HEK293T (cell line): Measurements from ENCODE around the gene PI16.

Experiments
- CTCF ChIA-PET: fragments of 350-600 bp; formaldehyde crosslinking; extraction: SDS; loops from one replicate; lab custom pipeline; 2021; ENCODE audit warnings: antibody characterized with exemption, inconsistent platforms; lab: Yijun Ruan, JAX
- POLR2A ChIA-PET: fragments of 350-600 bp; formaldehyde crosslinking; extraction: SDS; loops from one replicate; lab custom pipeline; 2020; ENCODE audit warnings: antibody characterized with exemption, inconsistent platforms; lab: Yijun Ruan, JAX
- DNase-seq: peaks from one replicate; pipeline ENCODE4 v3.0.0; 2012; ENCODE audit warnings: mixed read lengths; ENCODE audit errors: extremely low spot score
- ARNT ChIP-seq: fragments of 450-650 bp; IDR thresholded peaks from 2 replicates; pipeline ENCODE4 v1.6.1; 2017; ENCODE audit warnings: mild to moderate bottlenecking
- BHLHE40 ChIP-seq: fragments of 450-650 bp; IDR thresholded peaks from 2 replicates; pipeline ENCODE4 v1.6.1; 2016; ENCODE audit warnings: mild to moderate bottlenecking, moderate library complexity, borderline replicate concordance
- CTBP1 ChIP-seq: fragments of 450-650 bp; IDR thresholded peaks from 2 replicates; pipeline ENCODE4 v1.6.1; 2016; ENCODE audit warnings: borderline replicate concordance
- ELF4 ChIP-seq: fragments of 450-650 bp; IDR thresholded peaks from 2 replicates; pipeline ENCODE4 v1.6.1; 2017; ENCODE audit warnings: antibody characterized with exemption
- FOXA1 ChIP-seq: fragments of 450-650 bp; IDR thresholded peaks from 2 replicates; pipeline ENCODE4 v1.6.1; 2016; ENCODE audit warnings: mild to moderate bottlenecking
- FOXK2 ChIP-seq: fragments of 450-650 bp; IDR thresholded peaks from 2 replicates; pipeline ENCODE4 v1.6.1; 2016; ENCODE audit warnings: mild to moderate bottlenecking
- FOXM1 ChIP-seq: fragments of 450-650 bp; IDR thresholded peaks from 2 replicates; pipeline ENCODE4 v1.6.1; 2017; ENCODE audit warnings: mild to moderate bottlenecking, borderline replicate concordance
- HDGF ChIP-seq: fragments of 450-650 bp; IDR thresholded peaks from 2 replicates; pipeline ENCODE4 v1.6.1; 2017; ENCODE audit warnings: antibody characterized with exemption, borderline replicate concordance
- L3MBTL2 ChIP-seq: fragments of 450-650 bp; conservative IDR thresholded peaks from 2 replicates; pipeline ENCODE4 v1.6.1; 2016; ENCODE audit warnings: mild to moderate bottlenecking
- LEF1 ChIP-seq: fragments of 450-650 bp; IDR thresholded peaks from 2 replicates; pipeline ENCODE4 v1.6.1; 2017; ENCODE audit warnings: mild to moderate bottlenecking, borderline replicate concordance
- NFRKB ChIP-seq: fragments of 450-650 bp; IDR thresholded peaks from 2 replicates; pipeline ENCODE4 v1.6.1; 2016; ENCODE audit warnings: mild to moderate bottlenecking, moderate library complexity
- SP1 ChIP-seq: fragments of 450-650 bp; IDR thresholded peaks from 2 replicates; pipeline ENCODE4 v1.6.1; 2017
- SUZ12 ChIP-seq: fragments of 450-650 bp; IDR thresholded peaks from 2 replicates; pipeline ENCODE4 v1.6.1; 2016; ENCODE audit warnings: mild to moderate bottlenecking
- TARDBP ChIP-seq: fragments of 450-650 bp; IDR thresholded peaks from 2 replicates; pipeline ENCODE4 v1.6.1; 2016
- ZNF384 ChIP-seq: fragments of 450-650 bp; IDR thresholded peaks from 2 replicates; pipeline ENCODE4 v1.6.1; 2016
- TF ChIP-seq, protein P1 (sequence below): fragments of 450-650 bp; IDR thresholded peaks from 2 replicates; pipeline ENCODE4 v1.6.1; 2016

Gene PI16

DNA sequence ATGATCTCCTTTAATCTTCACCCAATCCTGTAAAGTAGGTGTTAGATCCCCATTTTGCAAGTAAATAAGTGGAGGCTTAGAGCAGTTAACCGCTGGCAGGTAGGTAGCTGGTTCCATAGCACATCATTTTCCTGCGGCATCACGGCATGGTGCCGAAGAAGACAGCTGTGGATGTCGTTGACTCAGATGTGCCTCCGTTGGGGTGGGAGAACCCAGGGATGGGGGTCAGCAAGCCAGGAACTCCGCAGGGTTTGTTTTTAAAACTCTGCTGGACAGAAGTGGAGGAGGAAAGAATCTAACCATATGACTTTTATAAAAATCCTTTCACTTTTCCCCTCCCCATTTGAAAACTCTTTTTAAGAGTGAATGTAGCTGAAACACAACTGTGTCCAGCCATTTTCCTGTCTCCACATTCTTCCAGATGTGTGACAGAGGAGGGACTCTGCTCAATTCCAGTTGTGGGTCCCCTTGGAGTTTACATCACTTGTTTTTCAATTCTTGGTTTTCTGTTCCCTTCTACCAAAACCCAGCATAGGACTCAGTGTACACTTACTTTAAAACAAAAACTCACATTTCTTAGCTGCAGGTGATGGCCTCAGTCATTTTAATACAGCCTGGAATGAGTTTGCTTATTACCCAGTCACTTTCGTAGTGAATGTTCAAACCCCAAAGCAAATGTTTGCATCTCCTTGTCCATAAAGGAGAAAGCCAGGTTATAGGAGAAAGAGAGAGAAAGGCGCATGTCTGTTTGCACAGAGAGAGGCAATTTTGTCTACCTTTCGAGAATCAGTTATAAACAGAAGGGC is 27.6 kb upstream of the PI16 start:
- no peak for DNase-seq
- TF ChIP-seq NFRKB = no peak
- POLR2A ChIA-PET = interaction anchor here (0.9 kb wide), 1 partner anchor 59 kb away, joined by 3 read pairs; the partner anchor contains the start of gene MTCH1
- CTCF ChIA-PET = no interaction called here

DNA sequence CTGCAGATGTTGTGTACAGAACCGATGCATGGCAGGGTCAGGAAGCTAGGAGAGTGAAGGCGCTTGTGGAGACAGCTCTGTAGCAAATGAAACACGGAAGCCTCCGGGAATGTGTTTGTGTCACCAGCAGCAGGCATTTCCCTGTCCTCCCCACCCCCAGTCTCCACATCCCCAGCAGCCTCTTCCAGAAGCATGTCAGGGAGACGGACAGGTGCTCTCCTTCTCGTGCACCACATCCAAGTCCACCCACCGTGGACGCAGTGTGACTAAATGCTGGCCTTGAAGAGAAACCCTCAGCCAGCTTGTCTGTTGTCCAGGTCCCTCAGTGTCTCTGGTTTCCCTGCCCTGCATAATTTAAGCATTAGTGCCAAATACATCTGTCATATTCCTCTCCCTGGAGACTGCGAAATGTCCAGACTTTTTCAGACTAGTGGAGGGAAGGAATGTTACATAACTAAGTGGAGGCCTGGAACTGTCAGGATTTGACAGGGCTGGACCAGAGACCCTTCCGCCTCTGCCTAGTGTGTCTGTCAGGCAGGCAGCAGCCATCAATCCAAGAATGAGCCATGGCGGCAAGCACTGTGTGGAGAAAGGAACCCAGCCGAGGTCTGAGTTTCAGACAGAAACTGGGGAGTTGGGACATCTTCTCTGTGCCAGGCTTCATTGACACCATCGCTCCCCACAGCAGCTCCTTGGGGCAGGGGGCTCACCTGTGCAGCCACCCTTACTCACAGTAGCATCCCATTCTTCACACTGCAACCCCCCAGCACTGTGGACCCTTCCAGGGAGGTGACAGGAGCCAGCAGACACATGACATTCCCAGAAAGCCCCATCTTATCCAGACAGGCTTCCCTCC is 26.6 kb upstream of the PI16 start:
- ChIA-PET POLR2A (interaction anchor here (0.9 kb wide), 1 partner anchor 58 kb away, joined by 3 read pairs; the partner anchor contains the start of gene MTCH1), CTCF (no interaction called here)
- TF ChIP-seq CTBP1 = no peak
- no peak for TF ChIP-seq SP1
- no peak for TF ChIP-seq FOXK2
- no peak for TF ChIP-seq SUZ12
- TF ChIP-seq BHLHE40 = no peak
- TF ChIP-seq ELF4 = no peak
- TF ChIP-seq NFRKB = no peak
- no peak for TF ChIP-seq ARNT
- no peak for TF ChIP-seq FOXA1
- no peak for TF ChIP-seq LEF1
- no peak for TF ChIP-seq HDGF
- TF ChIP-seq L3MBTL2 = no peak
- DNase-seq = no peak

- POLR2A ChIA-PET = no interaction called here
- DNase-seq = no peak
Observed at GRCh38 chr6:36928547-36928918, 26.0 kb upstream of the PI16 start.

GRCh38 chr6:36929152-36929551 is 25.4 kb upstream of the PI16 start:
- POLR2A ChIA-PET = no interaction called here
- TF ChIP-seq ARNT (no peak), FOXK2 (no peak), FOXA1 (no peak), BHLHE40 (no peak), L3MBTL2 (no peak), HDGF (no peak), NFRKB (no peak)
- CTCF ChIA-PET = no interaction called here
- no peak for DNase-seq

More at GRCh38 chr6:36928547-36928918, 26.0 kb upstream of the PI16 start:
- no peak for TF ChIP-seq CTBP1
- no peak for TF ChIP-seq SUZ12
- TF ChIP-seq L3MBTL2 = no peak
- TF ChIP-seq FOXM1 = no peak
- TF ChIP-seq SP1 = no peak
- TF ChIP-seq FOXA1 = no peak
- TF ChIP-seq ARNT = no peak
- TF ChIP-seq ZNF384 = no peak
- CTCF ChIA-PET = no interaction called here

- ChIA-PET CTCF (no interaction called here), POLR2A (no interaction called here)
- TF ChIP-seq HDGF (no peak), TARDBP (no peak), SUZ12 (no peak), ELF4 (no peak), FOXM1 (no peak)
- TF ChIP-seq, protein P1, sequence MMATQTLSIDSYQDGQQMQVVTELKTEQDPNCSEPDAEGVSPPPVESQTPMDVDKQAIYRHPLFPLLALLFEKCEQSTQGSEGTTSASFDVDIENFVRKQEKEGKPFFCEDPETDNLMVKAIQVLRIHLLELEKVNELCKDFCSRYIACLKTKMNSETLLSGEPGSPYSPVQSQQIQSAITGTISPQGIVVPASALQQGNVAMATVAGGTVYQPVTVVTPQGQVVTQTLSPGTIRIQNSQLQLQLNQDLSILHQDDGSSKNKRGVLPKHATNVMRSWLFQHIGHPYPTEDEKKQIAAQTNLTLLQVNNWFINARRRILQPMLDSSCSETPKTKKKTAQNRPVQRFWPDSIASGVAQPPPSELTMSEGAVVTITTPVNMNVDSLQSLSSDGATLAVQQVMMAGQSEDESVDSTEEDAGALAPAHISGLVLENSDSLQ = no peak
- DNase-seq = no peak
Observed at GRCh38 chr6:36929607-36930006, 24.9 kb upstream of the PI16 start.

DNA sequence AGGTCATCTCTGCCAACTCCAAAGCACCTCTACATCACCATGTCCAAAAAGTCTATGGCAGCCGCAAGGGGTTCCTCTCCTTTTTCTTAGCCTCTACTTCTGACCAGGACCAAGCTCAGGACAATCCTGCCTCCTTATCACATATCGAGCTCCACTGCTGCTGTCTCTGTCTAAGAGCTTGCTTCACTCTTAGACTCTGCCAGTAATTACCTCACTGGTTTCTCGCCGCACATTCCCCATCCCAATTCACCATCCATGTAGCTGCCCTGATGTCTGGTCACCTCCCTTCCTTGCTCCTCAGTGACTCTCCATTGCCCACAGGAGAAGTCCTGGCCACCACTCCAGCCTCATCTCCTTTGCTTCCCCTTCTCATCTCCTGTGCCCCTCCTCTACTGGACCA is 24.1 kb upstream of the PI16 start:
- ChIA-PET POLR2A (no interaction called here), CTCF (no interaction called here)
- DNase-seq = no peak
- TF ChIP-seq LEF1 (no peak), BHLHE40 (no peak), SUZ12 (no peak), TARDBP (no peak), NFRKB (no peak), L3MBTL2 (no peak), CTBP1 (no peak), FOXA1 (no peak), ELF4 (no peak), ZNF384 (no peak), SP1 (no peak)
- TF ChIP-seq, protein P1 = no peak

DNA sequence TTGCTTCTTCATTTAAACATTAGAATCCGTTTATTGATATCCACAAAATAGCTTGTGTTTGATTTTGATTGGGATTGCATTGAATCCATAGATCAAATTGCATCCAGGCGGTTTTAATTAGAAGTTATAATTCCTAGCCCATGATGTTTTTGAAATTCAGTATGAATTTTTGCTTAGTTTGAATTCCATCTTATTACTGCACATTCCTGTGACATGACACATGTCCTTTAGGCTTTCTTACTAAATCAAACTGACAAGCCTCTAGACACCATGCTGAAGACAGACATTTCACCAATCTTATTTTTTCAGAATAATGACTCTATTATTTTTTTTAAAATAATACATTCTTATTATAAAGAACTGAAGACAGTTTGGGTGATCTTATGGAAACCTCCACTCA is 21.4 kb upstream of the PI16 start:
- DNase-seq = no peak
- CTCF ChIA-PET = no interaction called here
- POLR2A ChIA-PET = interaction anchor here (1.0 kb wide), 1 partner anchor 39 kb away, joined by 3 read pairs; no protein-coding TSS in a partner anchor
- TF ChIP-seq L3MBTL2 (no peak), TARDBP (no peak), FOXK2 (no peak), BHLHE40 (no peak), NFRKB (no peak), HDGF (no peak), ZNF384 (no peak), CTBP1 (no peak), ARNT (no peak), LEF1 (no peak), SUZ12 (no peak)
- TF ChIP-seq, protein P1 = no peak
